GM19240 (cell line): ENCODE results near the gene KMT2A.
"Not testable (repeated sequence)": the region's sequence is repeated elsewhere in the genome, so short reads cannot be mapped to it uniquely, and the experiment has no call there.

Experiments used
- DNase-seq: peaks from one replicate; pipeline ENCODE4 v3.0.0; 2011; ENCODE audit warnings: low spot score; ENCODE audit not compliant: insufficient read length

Gene KMT2A

DNA sequence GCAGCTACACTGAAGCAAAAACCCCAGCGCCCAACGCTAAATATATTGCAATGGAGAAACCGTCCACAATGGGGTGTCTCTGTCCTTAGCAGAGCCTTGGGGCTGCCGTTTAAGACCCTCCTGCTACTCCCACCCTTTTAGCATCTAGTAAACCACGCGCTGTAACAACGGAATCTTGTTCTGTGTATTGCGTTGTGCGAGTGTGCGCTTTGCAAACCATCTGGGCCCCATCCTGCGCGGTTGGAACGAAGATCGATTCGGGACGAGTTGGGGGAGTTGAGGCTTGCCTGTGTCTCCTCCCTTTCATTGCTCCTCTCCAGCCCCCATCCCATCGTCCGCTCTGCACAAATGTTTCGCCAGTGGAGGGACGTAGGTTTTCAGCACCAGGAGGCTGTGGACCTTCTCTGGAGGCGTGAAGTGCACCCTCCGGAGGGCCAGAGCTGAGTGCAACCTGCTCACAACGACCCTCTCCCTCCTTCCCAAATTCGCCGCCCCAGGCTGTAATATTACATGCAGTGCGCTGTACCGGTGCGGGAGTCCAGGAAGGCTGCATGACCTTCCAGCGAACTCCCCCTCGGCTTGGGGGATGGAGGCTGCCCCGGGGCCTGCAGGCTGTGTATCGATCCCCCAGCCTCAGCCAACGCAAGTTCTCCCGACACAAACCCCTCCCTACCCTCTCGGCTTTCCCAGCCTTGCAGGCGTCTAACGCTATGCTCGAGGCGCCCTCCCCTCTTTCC is 1.6 kb upstream of the KMT2A start:
- no peak for DNase-seq

DNA sequence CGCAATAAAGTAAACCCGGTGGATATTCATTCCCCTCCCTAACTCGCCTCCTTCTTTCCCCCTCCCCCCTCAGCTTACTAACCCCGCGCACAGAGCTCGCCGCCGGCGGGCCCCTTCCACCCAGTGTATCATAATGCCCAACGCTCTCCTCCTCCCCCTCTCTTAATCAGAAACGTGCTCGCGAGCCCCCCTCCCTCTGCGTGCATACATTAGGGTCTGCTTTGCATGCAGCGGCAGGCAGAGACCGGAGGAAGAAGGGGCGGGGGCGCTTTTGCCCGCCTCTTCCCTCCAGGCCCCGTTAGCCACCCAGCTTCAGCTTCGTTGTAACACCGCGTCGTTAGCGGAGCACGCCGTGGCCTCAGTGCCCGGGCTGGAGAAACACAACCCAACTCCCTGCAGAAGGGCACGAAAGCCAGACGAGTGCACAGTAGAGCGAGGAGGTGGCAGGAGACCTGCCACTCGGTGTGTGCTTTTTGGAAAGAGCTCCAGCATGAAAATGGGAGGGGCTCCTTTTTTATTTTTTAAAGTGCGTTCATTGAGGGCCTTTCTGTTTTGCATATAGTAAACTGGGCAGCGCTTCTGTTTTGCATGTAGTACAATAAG is 901 bp upstream of the KMT2A start:
- no peak for DNase-seq

GRCh38 chr11:118436639-118437207 is 431 bp downstream of the KMT2A start:
- no peak for DNase-seq

- DNase-seq = no peak
Measured at GRCh38 chr11:118437208-118438125, 1.2 kb downstream of the KMT2A start.

GRCh38 chr11:118438314-118438931 is 2.1 kb downstream of the KMT2A start:
- DNase-seq = no peak

GRCh38 chr11:118439646-118440045 is 3.4 kb downstream of the KMT2A start:
- DNase-seq = no peak

DNA sequence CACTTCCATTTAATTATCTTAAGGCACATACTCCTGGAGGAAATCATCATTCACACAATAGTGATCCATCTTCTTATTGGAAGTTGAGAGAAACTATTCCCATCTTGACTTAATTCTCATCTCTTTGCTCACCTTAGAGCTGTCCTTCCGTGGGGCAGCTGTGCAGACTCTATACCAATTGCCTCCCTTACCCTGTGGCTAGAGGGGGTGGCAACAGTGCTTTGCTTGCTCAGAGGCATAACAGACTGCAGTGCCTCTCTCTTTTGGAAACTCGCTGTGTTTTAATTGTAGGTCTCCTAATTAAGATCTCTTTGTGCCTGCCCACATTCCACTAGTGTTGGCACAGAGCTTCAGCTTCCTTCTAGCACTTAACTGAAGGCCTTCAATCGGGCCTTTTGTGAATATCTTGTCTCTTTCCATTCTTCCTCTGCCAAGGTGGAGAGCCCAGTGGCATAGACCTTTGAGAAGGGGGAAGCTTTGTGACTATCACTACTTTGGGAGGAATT is 5.5 kb downstream of the KMT2A start:
- no peak for DNase-seq

DNA sequence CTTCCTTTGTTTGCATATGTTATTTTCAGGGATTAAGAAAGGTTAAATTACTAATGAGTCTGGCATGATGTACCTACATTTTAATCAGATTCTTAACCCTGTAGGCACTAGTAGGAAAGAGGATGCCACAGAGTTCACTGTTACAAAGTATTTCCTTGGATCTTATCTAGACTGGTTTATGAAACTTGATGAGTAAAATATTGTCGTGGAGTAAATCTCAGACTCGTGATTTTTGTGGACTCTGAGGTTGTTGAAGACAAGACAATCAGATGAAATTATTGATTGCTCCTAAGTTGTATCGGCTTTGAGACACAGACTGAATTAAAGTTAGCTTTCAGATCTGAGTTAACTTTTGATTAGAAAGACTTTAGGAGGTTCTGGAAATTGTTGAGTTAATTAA is 6.0 kb downstream of the KMT2A start:
- no peak for DNase-seq

DNA sequence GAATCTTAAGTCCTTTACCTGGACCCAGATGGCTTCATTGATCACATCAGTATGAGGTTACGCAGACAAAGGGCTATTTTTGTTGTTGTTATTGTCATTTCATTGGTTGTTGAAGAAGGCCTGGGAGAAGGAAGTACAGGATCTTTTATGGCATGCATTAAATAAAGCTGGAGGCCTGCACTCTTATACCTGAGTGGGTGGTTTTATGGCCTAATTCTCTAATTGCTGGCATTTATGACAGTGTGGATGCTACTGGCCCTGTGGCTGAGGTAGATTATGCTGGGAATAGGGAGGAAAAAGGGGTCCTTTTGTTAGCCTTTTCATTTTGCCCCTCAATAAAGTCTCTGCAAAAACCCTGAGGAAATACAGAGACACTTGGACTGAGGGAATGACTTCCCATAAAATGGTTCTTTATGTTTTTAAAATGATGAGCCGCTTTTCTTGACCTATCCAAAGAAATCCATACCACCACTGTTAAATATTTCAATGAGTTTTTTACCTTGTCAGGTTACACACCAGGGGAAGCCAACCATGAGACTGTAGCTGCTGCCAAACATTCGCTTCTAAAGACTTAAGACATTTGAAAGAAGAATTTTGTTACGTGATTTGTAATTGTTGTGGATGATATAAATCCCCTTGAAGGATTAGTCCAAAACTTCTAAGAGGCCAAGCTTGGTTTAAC is 6.8 kb downstream of the KMT2A start:
- no peak for DNase-seq

DNA sequence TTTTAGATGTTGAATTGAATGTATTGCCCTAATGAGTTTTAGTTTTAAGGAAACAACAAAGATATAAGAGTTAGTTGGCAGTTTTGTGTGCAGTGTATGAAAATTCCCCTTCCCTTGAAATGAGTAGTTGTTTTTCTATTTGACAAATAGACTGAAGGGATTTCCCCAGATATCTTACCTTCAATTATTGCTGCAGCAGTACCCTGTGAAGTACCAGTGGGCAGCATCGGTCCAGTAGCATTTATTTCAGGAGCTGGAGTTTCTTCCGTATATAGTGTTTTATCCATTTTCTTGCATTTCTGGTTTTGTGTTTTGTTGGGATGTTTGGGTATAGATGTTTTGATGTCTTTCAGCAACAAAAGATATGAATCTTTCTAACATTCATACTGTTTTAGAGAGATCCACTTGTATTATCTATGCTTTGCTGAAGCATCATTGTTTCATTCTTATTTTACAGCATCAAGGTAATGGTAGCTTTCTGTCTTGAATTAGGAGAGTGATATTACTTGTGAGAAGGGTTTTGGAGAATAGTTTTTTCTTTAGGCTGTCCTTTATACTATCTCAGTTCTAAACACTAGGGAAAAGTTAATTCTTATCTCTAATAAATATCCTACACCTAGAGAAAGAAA is 7.4 kb downstream of the KMT2A start:
- DNase-seq = no peak

GRCh38 chr11:118447423-118447822 is 11.1 kb downstream of the KMT2A start:
- no peak for DNase-seq

- DNase-seq = no peak
Measured at GRCh38 chr11:118448294-118448693, 12.0 kb downstream of the KMT2A start.

GRCh38 chr11:118449316-118449918 is 13.1 kb downstream of the KMT2A start:
- no peak for DNase-seq

DNA sequence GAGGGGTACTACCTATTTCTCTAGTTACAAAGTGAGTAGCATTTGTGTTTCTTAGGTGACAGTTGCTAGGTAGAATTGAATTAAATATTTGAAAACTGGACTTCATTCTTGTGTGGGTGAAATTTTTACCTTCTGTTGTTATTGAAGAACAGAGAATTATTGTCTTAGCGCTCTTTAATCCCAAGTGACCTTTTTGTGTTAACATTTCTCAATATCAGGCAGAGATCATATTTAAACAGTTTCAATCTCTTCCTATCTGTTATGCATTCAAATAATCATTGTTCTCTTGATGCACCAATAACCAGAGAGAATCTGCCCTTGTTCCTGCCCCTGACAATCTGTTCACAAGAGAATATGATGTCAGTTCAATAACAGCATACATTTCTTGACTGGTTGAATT is 14.2 kb downstream of the KMT2A start:
- DNase-seq = no peak

DNA sequence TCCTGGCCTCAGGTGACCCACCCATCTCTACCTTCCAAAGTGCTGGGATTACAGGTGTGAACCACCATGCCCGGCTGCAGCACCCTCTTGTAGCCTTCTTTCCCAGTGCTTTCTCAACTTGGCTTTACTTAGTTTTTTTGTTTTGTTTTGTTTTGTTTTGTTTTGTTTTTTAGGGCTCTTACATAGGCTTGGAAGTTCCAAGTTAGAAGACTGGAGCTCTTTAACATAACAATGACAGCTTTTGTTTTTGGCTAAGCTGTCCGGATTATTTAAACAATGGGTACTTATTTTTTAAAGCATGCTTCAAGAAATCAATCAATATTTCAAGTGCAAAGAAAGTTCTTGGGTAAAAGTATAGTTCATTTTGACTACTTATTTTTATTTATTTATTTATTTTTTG is 25.9 kb downstream of the KMT2A start:
- DNase-seq = no peak

DNA sequence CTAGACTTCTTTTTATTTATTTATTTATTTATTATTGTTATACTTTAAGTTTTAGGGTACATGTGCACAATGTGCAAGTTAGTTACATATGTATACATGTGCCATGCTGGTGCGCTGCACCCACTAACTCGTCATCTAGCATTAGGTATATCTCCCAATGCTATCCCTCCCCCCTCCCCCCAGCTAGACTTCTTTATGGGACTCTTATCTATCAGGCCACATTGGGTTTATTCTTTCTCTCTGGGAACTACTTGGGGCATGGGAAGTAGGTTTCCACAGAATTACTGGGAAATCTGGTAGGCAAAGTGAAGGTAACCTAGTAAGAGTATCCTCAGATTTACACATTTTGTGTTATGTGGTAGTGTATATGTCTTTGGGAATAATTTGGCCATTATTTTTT is 32.7 kb downstream of the KMT2A start:
- not testable (repeated sequence) for DNase-seq

- DNase-seq = no peak
Measured at GRCh38 chr11:118471030-118471429, 34.7 kb downstream of the KMT2A start.

DNA sequence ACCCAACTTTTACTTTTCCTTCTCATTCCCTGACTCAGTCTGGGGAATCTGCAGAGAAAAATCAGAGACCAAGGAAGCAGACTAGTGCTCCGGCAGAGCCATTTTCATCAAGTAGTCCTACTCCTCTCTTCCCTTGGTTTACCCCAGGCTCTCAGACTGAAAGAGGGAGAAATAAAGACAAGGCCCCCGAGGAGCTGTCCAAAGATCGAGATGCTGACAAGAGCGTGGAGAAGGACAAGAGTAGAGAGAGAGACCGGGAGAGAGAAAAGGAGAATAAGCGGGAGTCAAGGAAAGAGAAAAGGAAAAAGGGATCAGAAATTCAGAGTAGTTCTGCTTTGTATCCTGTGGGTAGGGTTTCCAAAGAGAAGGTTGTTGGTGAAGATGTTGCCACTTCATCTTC is 37.2 kb downstream of the KMT2A start:
- DNase-seq = no peak

DNA sequence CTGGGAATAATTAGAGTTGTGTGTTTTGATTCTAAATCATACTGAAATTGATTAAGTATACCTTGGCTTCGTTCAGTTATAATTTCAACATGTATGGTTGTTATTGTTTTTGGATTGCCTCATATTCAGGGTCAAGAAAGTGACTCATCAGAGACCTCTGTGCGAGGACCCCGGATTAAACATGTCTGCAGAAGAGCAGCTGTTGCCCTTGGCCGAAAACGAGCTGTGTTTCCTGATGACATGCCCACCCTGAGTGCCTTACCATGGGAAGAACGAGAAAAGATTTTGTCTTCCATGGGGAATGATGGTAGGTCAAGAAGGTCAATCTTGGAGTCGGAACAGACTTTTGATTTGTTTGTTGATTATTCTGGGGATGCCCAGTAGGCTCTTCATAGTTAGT is 40.4 kb downstream of the KMT2A start:
- DNase-seq = no peak

- not testable (repeated sequence) for DNase-seq
Measured at GRCh38 chr11:118481238-118481637, 44.9 kb downstream of the KMT2A start.
